ENCODE results near the gene RHOD.
A peak's percentile ranks its signal among the peaks of the same experiment; 100 is the strongest.

RHOD gene

GRCh38 chr11:67120456-67120855 lies 63.8 kb downstream of the RHOD start:
- H2AFZ ChIP-seq (ENCODE audit: low read depth, low read length, severe bottlenecking) = no peak overlapping the region
- peaks cover 11% of the 10 kb centered on the region; the same call in 1 of the 2 replicates for H3F3A ChIP-seq (ENCODE audit: insufficient read depth)
- peak overlapping the region; percentile 58 for H3K27ac ChIP-seq (ENCODE audit: low read depth, low read length)

GRCh38 chr11:67120881-67121710 lies 64.4 kb downstream of the RHOD start:
- H3K9ac ChIP-seq (ENCODE audit: low read length) = peak overlapping the region; percentile 76
- no peaks in the 10 kb centered on the region for H3K9me3 ChIP-seq (ENCODE audit: insufficient read depth, low read length)
- peak overlapping the region; percentile 58 for H3K27ac ChIP-seq (ENCODE audit: low read depth, low read length)
- H3K4me3 ChIP-seq (ENCODE audit: insufficient read depth, low read length, poor library complexity, severe bottlenecking) = peak overlapping the region; percentile 78
- no peaks in the 10 kb centered on the region for H3K27me3 ChIP-seq (ENCODE audit: low read length)
- TF ChIP-seq CTCF (IDR thresholded peaks at IDR 0.05; ENCODE audit: insufficient read depth, low read length, poor library complexity, severe bottlenecking) = no peak
- no peak for TF ChIP-seq EZH2phosphoT487 (conservative IDR thresholded peaks at IDR 0.05; ENCODE audit: low read length)
- H3F3A ChIP-seq (ENCODE audit: insufficient read depth) = peaks cover 11% of the 10 kb centered on the region; the same call in 1 of the 2 replicates
- no peaks in the 10 kb centered on the region for H3K9me2 ChIP-seq (replicated peaks; ENCODE audit: insufficient read depth, low read length)
- H2AFZ ChIP-seq (ENCODE audit: low read depth, low read length, severe bottlenecking) = no peak overlapping the region
- H3K4me2 ChIP-seq (ENCODE audit: low read depth, low read length, poor library complexity, severe bottlenecking) = peak overlapping the region; percentile 98
- H4K20me1 ChIP-seq (ENCODE audit: low read depth, low read length) = no peaks in the 10 kb centered on the region
- H3K79me2 ChIP-seq (ENCODE audit: insufficient read depth, low read length) = peaks cover 63% of the 10 kb centered on the region
- H3K36me3 ChIP-seq (ENCODE audit: low read length) = peaks cover 2% of the 10 kb centered on the region; the same call in 1 of the 2 replicates

More at GRCh38 chr11:67120456-67120855, 63.8 kb downstream of the RHOD start:
- peaks cover 57% of the 10 kb centered on the region for H3K79me2 ChIP-seq (ENCODE audit: insufficient read depth, low read length)
- no peaks in the 10 kb centered on the region for H3K27me3 ChIP-seq (ENCODE audit: low read length)
- H3K9ac ChIP-seq (ENCODE audit: low read length) = peak overlapping the region; percentile 76
- peaks cover 2% of the 10 kb centered on the region; the same call in 1 of the 2 replicates for H3K36me3 ChIP-seq (ENCODE audit: low read length)
- no peaks in the 10 kb centered on the region for H3K9me2 ChIP-seq (replicated peaks; ENCODE audit: insufficient read depth, low read length)
- TF ChIP-seq EZH2phosphoT487 (conservative IDR thresholded peaks at IDR 0.05; ENCODE audit: low read length) (no peak), CTCF (IDR thresholded peaks at IDR 0.05; ENCODE audit: insufficient read depth, low read length, poor library complexity, severe bottlenecking) (no peak)
- no peaks in the 10 kb centered on the region for H3K9me3 ChIP-seq (ENCODE audit: insufficient read depth, low read length)
- H3K4me2 ChIP-seq (ENCODE audit: low read depth, low read length, poor library complexity, severe bottlenecking) = peak overlapping the region; percentile 98
- peak overlapping the region; percentile 78 for H3K4me3 ChIP-seq (ENCODE audit: insufficient read depth, low read length, poor library complexity, severe bottlenecking)
- no peaks in the 10 kb centered on the region for H4K20me1 ChIP-seq (ENCODE audit: low read depth, low read length)

Data from SU-DHL-6 (cell line).